DMS 273 treated with DMSO at 0.1 percent for 48 hours (cell line): Measurements from ENCODE around the gene FAM107B.
"Not testable (repeated sequence)": the region's sequence is repeated elsewhere in the genome, so short reads cannot be mapped to it uniquely, and the experiment has no call there.

Experiments used
- DNase-seq: peaks from one replicate; lab custom pipeline; 2025; lab: John Stamatoyannopoulos, UW

Gene FAM107B

DNA sequence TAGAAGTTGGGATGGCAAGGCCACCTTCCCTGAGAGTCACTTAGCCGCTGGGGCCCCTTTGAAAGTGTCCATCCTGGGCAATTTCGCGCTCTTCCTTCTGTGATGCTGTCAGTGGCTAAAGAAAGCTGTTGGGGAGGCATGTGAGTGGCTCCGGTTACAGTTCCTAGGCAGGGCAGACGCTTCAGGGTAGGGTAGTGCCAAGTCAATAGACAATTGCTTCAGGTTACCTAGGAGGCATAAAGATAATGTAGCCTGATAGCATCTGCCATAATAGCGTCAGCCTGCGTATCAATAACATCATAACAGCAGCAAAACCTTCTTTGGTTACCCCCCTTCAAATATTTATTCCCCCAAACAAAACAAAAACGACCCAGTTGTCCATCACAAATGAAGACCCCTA lies at the start of gene FAM107B:
FAM107B (minus strand) TSS at position 101 of the 400 bp plus-strand sequence. CDS start 234 bp downstream, outside the sequence.
- DNase-seq: no peak

DNA sequence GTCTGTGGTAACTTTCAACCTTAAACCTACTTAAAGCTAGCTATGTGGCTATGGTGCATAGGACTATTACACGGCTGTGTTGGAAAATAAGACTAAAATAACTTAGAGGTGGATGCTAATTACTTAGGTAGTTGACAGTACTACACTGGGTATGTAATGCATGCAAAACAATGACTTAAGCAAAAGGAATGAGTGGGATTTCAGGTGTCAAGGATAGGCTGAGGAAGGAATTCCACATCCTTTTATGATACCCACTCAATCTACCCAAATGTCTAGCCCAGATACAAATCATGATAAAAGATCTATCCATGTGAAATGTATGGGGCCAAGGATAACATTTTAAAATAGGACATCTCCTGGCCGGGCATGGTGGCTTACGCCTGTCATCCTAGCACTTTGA lies 49.3 kb upstream of the FAM107B start:
- no peak for DNase-seq

DNA sequence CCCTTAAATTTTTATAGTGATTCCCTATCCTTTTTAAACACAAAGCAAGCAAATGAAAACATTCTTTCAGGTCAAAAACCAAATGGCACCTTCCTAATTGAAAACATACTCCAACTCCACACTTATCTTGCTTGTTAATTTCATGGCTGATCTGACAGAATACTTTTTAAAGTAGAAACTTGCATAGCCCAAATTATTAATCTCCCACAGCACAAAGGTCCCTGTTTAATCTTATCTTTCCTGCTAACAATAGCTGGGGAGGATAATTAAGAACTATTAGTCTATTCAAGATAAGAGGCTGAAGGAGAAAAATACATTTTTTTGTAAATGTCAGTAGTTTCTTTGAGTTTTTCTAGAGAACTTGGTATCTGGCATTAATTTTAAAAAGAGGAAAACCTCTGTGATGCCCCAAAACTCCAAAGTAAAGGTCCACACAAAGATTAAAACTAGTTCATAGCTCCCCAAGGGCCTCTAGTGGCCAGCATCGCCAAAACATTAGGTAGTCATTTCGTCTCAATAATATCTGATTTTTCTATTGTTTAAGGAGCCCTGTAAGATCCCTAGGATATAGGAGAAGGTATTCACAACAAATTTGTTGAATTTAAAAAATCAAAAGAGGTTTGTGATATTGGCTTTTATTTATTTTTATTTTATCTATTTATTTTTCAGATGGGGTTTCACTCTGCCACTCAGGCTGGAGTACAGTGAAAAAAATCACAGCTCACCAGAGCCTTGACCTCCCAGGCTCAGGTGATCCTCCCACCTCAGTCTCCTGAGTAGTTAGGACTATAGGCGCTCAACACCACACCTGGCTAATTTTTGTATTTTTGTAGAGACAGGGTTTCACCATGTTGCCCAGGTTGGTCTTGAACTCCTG lies 48.4 kb upstream of the FAM107B start:
- DNase-seq: no peak

DNA sequence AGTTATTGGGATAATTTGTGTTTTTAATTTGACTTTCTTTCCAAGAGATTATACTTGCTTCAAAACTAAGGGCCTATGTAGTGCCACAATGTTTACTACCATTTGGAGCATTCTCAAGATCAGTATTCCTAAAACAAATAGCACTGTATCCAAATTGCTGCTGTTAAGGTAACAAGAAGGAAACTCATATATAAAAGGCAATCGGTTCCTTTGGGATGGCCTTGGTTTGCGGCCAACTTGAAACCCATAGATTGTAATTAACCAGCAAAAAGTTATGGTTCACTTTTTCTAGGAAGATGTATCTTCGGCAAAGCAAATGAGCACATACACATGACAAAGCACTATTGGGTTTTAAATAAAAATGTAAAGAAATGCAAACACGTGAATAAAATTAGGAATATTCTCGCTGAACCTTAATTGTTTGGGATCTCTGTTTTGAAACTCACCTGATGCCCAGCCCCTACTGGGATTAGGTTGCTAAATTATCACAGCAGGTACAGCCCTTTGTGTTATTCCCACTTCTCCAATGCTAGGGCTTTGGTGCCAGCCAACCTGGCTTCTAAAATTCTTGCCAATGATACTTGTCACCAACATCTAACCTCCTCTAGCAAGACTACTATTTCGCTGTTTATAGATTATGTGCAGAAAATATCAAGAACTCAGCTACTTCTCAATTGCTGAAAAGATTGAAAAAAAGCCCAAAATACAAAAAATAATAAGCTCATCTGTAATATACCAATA lies 47.1 kb upstream of the FAM107B start:
- DNase-seq: no peak

DNA sequence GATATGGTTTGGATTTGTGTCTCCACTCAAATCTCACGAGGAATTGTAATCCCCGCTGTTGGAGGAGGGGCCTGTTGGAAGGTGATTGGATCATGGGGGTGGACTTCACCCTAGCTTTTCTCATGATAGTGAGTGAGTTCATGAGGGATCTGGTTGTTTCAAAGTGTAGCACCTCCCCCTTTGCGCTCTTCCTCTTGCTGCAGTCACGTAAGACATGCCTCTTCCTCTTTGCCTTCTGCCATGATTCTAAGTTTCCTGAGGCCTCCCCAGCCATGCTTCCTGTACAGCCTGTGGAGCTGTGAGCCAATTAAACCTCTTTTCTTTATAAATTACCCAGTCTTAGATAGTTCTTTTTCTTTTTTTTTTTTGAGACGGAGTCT lies 46.1 kb upstream of the FAM107B start:
- no peak for DNase-seq

DNA sequence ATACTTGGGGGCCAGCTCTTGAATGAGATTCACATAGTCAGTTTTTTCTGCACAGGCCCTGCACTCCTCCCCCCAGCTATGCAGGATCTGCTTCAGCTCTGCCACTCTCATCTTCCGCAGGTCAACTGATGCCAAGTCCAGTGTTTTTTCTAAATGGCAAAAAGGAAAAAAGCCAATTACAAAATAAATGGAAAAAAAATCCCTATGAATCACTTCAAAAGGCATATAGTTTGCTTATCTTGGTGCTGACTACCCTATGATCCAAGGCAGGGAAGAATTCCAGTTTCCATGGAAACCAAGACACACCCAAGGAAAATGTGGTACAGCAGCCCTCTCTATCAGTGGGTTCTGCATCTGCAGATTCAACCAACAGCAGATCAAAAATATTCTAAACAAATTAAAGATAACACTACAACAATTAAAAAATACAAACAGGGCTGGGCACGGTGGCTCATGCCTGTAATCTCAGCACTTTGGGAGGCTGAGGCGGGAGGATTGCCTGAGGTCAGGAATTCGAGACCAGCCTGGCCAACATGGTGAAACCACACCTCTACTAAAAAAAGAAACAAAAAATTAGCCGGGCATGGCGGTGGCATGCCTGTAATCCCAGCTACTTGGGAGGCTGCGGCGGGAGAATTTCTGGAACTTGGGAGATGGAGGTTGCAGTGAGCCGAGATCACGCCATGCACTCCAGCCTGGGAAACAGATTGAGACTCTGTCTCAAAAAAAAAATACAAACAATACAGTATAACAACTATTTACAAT lies 45.5 kb upstream of the FAM107B start:
- DNase-seq: no peak

DNA sequence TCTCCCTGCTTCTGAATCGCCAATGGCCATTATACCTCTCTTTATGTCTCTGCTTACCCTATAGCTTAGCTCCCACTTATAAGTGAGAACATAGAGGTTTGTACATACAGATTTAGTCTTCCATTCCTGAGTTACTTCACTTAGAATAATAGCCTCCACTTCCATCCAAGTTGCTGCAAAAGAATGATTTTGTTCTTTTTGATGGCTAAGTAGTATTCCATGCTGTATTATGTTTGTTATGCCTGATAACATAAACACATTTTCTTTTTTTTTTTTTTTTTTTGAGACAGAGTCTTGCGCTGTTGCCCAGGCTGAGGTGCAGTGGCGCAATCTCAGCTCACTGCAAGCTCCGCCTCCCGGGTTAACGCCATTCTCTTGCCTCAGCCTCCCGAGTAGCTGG lies 42.0 kb upstream of the FAM107B start:
- not testable (repeated sequence) for DNase-seq

DNA sequence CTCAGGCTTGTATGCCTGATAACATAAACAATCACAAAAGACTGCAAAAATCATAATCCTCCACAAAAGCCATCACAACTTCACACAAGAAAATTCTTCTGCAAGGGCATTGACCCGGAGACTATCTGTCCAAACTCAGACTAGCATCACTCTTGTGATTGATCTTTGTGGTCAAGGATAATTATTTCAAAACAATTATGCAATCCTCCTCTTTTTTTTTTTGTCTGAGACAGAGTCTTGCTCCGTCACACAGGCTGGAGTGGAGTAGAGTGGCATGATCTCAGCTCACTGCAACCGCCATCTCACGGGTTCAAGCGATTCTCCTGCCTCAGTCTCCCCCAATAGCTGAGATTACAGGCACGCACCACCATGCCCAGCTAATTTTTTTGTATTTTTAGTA lies 41.0 kb upstream of the FAM107B start:
- DNase-seq: no peak

DNA sequence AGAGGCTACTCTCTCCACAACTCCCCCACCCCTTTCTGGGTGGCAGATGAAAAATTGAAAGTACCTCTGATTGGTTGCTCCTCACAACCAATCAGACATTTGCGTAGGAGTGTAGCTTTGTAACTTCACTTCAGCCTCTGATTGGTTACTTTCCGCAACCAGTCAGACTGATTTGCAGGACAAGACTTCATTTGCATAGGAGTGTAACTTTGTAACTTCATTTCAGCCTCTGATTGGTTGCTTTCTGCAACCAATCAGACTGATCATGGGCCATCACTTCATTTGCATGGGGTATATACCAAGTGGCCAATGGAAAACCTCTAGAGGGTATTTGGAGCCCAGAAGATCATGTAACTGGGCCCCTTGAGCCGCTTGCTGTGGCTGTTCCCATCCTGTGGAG lies 37.6 kb upstream of the FAM107B start:
- no peak for DNase-seq

DNA sequence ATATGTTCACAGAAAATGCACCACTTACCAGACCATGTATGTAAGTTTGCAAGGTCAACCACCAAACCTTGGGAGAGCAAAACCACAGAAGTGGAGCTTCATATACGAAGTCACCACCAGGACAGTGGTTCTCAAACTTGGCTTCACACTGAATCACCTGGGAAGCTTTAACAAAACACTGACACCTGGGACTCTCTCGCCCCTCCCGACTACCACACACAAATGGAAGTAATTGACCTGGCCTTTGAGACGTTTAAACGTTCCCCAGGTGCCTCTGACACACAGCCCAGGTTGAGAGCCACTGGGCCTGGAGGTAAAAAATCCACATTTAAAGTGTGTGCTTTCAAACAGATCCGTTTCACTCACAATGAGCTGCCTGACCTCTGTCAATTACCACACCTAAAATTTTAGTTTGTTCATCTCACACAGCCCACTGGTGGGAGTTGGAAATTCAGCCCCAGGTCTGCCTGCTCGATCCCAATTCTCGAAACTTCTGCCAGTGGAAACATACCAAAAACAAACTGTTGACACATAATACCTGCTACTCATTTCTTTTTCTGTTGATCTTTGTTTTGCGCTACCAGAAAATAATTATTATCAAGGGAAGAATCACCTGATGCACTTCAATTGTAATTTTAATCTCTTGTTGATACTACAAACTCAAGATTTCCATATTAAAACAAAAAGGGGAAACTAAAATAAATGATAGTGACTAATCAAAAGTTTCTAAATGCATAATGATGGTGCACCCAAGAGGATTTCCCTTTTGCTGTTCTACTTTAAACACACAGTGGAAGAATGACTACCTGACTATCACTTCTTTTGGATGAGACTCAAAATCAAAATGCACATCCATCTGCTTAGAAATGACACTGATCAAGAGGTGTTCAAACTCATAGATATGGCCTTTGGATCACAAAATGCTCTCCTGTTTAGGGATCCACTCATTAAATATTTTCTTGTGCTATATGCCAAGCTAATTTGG lies 36.6 kb upstream of the FAM107B start:
- DNase-seq: no peak

DNA sequence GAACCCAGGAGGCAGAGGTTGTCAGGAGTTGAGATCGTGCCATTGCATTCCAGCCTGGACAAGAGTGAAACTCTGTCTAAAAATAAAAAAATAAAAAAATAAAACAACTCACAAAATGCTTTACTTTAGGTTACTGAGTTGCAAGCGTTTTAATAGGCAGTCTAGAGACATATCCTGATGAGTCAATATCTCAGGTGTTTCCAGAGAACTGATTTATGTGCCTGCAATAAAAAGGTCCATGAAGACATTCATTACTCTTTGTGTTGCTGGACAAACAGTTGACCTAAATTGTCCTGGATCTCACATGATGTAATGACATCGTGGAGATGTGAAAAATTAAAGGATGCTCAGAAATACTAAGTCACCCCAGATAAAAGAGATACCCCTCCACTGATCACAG lies 31.6 kb upstream of the FAM107B start:
- no peak for DNase-seq

DNA sequence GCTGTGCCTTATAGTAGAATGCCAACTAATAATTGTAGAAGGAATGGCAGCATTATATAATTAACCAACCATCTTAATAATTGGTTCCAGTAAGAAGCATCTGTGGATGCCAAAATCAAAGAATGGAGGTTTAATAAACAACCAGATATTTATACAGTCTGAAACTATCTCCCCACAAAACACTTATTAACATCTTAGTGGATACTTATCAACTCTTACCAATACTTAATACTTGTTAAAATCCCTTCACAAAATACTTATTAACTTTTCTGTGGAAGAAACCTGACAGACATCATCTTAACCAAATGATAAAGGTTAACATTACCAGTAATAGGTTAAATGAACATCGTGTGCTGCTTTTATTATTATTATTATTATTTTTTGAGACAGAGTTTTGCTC lies 29.1 kb upstream of the FAM107B start:
- no peak for DNase-seq

DNA sequence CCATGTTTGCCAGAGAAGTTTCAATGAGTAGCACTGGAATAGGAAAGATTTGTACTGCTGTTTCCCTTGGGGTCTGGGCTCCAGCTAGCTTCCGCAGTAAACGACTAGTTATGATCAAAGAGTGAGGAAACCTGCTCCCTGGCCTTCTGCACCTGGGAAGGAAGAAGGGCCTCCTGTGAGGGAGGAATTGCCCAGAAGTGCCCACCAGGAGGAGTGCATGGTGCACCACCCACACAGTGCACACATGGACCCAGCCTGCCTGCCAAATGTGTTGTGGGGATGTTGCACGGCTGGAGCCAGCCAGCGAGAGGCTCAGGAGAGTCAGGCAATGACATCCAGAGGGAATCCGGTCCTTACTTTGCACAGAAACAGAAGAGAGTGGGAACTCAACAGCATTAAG lies 27.0 kb upstream of the FAM107B start:
- no peak for DNase-seq

DNA sequence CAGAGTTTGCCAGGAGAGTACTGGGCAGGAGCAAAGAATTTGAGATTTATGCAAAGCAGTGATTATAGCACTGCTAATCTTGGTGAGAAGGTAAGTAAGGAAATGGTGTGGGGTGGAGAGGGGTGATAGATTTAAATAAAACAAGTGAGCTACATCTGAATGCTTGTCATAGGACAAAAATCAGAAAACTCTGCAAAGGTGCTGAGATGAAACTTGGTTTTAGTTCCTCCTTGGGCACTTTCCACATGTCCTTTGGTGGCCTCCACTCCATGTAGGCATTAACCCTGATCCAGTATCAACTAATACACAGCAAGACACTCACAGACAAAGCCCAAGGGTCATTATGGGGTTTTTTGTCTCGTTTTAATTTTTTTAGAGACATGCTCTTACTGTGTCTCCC lies 25.7 kb upstream of the FAM107B start:
- no peak for DNase-seq

DNA sequence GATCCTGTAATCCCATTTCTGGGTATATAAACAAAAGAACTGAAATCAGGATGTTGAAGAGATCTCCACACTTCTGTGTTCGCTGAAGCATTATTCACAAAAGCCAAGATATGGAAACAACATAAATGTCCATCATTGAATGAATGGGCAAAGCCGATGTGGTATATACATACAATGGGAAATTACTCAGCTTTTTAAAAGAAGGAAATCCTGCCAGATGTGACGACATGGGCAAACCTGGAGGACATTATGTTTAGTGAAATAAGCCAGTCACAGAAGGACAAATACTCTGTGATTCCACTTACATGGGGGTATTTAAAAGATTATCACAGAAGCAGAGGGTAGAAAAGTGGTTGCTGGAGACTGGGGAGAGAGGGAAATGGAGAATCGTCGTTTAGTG lies 23.9 kb upstream of the FAM107B start:
- DNase-seq: no peak

DNA sequence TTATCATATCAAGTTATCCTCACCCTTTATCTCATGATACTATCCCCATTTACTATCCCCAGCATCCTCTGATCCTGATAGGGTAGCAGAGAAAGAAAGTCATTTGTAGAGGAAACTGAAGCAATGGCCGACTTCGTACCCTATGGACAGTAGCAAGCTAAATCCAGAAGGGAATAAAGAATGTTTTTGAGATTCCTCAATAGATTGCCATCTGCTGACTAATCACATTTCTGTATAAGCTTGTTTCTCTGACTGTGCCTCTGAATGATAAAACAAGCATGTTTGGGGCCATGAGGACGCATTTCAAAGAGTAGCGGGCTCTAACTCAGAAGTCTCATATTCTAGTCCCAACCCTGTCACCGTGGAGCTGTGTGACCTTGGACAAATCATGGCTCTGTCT lies 13.2 kb upstream of the FAM107B start:
- DNase-seq: no peak

DNA sequence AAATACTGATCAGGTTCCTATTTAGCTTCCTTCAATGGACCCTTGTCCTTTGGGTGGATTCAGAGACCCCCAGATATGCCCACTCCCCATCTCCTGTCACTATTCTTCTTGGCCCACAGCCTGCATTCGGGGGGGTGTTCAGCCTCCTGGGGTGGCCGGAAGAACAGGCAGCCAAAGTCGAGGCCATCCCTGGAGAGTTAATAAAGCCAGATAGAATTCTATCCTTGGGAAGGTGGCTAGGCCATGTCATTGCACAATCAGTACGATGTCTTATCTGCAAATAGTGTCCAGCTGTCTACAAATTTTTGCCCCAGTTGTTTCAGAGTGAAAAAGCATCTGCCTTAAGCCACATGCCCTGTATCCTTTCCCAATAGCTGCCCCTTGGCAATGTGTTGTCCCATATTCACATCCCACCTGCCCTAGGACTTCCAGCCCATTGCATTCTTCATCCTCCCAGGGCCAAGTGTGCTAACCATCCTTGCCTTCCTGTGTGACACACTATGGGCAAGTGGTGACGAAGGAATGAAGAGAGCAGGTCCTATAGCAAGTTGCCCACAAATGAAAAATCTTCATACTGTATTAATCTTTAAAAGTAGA lies 9.9 kb upstream of the FAM107B start:
- no peak for DNase-seq

DNA sequence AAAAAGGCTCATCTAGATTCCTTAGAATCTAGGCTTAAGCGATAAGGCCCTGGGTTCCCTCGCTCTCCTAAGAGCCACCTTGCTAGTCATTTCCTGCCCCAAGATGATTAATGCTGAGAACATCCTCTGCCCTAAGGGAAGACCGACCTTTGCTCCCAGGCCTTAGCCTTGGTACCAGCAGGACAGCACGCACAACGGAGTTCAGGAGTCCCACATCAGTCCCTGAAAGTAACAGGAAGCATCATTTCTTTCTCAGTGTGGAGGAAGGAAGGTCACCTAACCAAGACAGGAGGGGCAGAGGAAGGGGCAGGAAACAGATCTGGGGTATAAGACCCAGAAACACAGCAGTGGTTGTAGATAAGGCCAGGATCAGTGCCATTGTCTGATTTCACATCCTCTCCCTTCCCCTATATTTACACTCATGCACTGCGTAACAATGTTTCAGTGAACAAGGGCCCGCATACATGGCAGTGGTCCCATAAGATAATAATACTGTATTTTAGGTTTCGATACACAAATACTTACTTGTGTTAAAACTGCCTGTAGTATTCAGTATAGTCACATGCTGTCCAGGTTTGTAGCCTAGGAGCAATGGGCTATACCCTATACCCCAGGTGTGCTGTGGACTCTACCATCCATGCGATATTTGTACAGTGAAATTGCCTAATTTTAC lies 8.1 kb upstream of the FAM107B start:
- DNase-seq: no peak

DNA sequence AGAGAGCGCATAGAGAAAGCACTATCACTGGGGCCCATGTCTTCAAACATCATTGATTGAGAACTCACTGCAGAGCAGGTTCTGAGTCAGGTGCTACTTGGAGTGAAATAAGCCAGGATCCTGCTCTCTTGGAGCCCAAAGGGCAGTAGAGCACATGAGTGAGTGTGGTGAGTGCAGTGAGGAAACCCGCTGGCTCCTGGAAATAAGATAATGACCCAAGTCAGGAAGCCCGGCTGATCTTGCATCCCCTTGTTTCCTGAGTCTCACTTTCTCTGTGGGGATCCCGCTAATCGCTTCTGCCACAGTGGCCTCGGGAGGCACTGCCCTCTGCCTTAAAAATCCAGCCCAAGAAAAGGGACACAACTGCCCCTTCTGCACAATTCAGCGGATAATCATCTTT lies 7.1 kb upstream of the FAM107B start:
- DNase-seq: no peak

DNA sequence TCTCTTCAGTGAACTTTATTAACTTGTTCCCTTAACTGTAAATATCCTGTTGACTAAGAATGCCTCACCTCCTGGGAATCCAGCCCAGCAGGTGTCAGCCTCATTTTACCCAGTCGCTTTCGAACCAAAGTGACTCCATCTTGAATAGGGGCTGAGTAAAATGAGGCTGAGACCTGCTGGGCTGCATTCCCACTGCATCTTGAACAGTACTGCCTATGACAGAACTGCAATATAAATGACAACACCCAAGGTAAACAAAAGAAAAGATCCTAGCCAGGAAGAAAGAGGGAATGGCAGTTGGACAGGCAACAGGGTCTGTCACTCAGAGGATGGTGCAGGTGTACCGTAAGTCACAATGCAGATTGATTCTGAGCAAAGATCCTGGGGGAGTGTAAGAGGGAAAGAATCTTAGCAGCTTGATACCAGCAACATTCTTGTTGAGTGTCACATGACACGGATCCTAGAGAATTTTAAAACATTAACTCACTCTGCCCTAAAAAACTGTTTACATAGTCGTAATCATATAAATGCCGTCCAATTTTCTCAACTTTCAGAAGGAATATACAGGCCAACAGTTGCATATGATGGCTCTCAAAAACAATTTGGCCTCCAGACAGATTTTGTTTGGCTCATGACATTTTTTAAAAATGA lies 4.4 kb upstream of the FAM107B start:
- DNase-seq: no peak
